Tibial artery (tissue), 4 donors: ENCODE measurements around the gene PTPRN.

ENCODE experiments used
- DNase-seq, 2 donors: peaks; one replicate each; pipeline ENCODE4 v3.0.0-alpha.2; 2019
- H3K27ac ChIP-seq, 2 donors: fragments of 200-600 bp; sonication (generic) in 1 of 2; 1 replicate in 1 of 2; 2 replicates in 1 of 2; pipeline ENCODE4 v1.5.1; 2018 to 2019; ENCODE audit warnings: mild to moderate bottlenecking in 1 of 2
- H3K27me3 ChIP-seq, 2 donors: fragments of 200-600 bp; sonication (generic) in 1 of 2; one replicate each; pipeline versions ENCODE4 v1.5.1 to v1.6.0; 2016 to 2019
- H3K36me3 ChIP-seq, 3 donors: fragments of 200-600 bp; sonication (generic) in 2 of 3; one replicate each; pipeline ENCODE4 v1.5.1; 2016 to 2019; ENCODE audit warnings: mild to moderate bottlenecking in 2 of 3
- H3K4me1 ChIP-seq, 4 donors: fragments of 200-600 bp; sonication (generic) in 2 of 4; 1 replicate in 3 of 4; 2 replicates in 1 of 4; pipeline ENCODE4 v1.5.1; 2016 to 2019
- H3K4me3 ChIP-seq, 2 donors: fragments of 200-600 bp; sonication (generic) in 1 of 2; 1 replicate in 1 of 2; 2 replicates in 1 of 2; pipeline ENCODE4 v1.5.1; 2018 to 2019; ENCODE audit warnings: mild to moderate bottlenecking in 2 of 2
- H3K9me3 ChIP-seq, 3 donors: fragments of 200-600 bp; sonication (generic) in 1 of 3; one replicate each; pipeline ENCODE4 v1.5.1; 2016 to 2019
- CTCF ChIP-seq, 2 experiments: fragments of 200-600 bp in 1 of 2; fragments of 450-650 bp in 1 of 2; IDR thresholded peaks; one replicate each; pipeline ENCODE4 v1.5.1; 2017 to 2019; ENCODE audit warnings: antibody characterized with exemption in 2 of 2, mild to moderate bottlenecking in 1 of 2, moderate library complexity in 1 of 2
- intact Hi-C: fragments of 100-400 bp; cut with DNase I; formaldehyde crosslinking; loops from one replicate; pipeline ENCODE4 v1.15.0; 2023; ENCODE audit warnings: low total_unique reads

The PTPRN gene

DNA sequence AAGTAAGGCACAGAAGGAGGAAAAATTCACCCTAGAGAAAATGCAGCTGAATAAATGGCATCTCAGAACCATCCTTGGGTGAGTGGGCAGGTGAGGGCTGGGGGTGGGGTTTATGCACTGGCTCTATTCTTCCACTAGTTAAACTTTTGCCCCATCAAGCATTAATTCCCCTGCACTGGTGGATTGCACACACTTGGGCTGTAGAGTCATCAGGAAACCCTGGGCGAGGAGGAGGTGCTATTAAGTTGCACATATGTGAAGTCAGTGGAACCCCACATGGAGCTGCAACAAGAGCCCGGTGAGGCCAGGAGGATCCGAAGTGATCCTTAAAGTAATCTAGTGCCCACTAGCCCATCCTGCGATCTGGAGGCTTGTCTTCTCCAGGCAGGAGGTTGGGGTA, 36.8 kb downstream of the PTPRN start:
- H3K27me3 ChIP-seq: no peaks in the 10 kb centered on the region
- H3K27ac ChIP-seq: no peak overlapping the region
- H3K4me1 ChIP-seq: peaks cover 0 to 20% (median 8%) of the 10 kb centered on the region in 4 donors
- H3K4me3 ChIP-seq: no peak overlapping the region
- no peak for TF ChIP-seq CTCF (IDR thresholded peaks at IDR 0.05)
- no peaks in the 10 kb centered on the region for H3K9me3 ChIP-seq
- no peak for DNase-seq
- no peaks in the 10 kb centered on the region for H3K36me3 ChIP-seq
- intact Hi-C loops: no loop called here

GRCh38 chr2:219271021-219271420, 38.2 kb downstream of the PTPRN start:
- intact Hi-C loops: no loop called here
- no peak overlapping the region for H3K27ac ChIP-seq
- H3K4me3 ChIP-seq: no peak overlapping the region
- no peak for DNase-seq
- H3K36me3 ChIP-seq: no peaks in the 10 kb centered on the region
- no peaks in the 10 kb centered on the region for H3K9me3 ChIP-seq
- no peaks in the 10 kb centered on the region for H3K27me3 ChIP-seq
- TF ChIP-seq CTCF (IDR thresholded peaks at IDR 0.05): no peak
- H3K4me1 ChIP-seq: peaks cover 0 to 20% (median 8%) of the 10 kb centered on the region in 4 donors

GRCh38 chr2:219270055-219270372, 39.2 kb downstream of the PTPRN start:
- H3K4me3 ChIP-seq: no peak overlapping the region
- H3K27me3 ChIP-seq: no peaks in the 10 kb centered on the region
- peaks cover 0 to 14% (median 8%) of the 10 kb centered on the region in 4 donors for H3K4me1 ChIP-seq
- H3K36me3 ChIP-seq: no peaks in the 10 kb centered on the region
- no peak for TF ChIP-seq CTCF (IDR thresholded peaks at IDR 0.05)
- H3K9me3 ChIP-seq: no peaks in the 10 kb centered on the region
- intact Hi-C loops: no loop called here
- no peak for DNase-seq
- H3K27ac ChIP-seq: no peak overlapping the region

DNA sequence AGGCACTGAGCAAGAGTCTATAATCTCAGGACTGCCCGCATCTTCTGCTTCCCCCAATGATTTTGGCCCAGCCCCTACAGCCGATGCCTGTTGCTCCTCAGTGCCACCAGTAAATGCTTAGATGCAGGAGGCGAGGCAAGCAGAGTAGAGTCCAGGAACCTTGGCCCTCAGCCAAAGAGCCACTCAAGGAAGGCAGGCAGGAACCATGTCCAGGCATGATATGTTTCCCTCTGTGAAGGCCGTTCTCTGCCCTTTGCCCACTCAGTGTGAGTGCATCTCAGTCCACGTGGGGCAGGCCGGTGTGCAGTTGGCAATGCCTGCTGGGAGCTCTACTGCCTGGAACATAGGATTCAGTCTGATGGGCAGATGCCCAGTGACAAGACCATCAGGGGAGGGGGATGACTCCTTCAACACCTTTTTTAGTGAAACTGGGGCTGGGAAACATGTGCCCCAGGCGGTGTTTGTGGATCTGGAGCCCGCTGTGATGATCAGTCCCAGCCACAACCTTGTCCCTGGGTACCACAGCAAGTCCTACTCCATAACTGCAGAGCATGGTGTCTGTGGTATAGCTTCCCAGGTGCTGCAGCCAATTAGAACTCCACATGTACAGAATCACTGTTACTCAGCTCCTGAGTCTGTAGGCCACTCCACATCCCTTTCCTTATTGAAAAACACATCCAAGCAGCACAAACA, 39.7 kb downstream of the PTPRN start:
- no peaks in the 10 kb centered on the region for H3K27me3 ChIP-seq
- peaks cover 0 to 9% (median 6%) of the 10 kb centered on the region in 4 donors for H3K4me1 ChIP-seq
- no peaks in the 10 kb centered on the region for H3K36me3 ChIP-seq
- intact Hi-C loops: no loop called here
- TF ChIP-seq CTCF (IDR thresholded peaks at IDR 0.05): no peak
- H3K9me3 ChIP-seq: no peaks in the 10 kb centered on the region
- H3K4me3 ChIP-seq: no peak overlapping the region
- H3K27ac ChIP-seq: no peak overlapping the region
- no peak for DNase-seq

GRCh38 chr2:219268294-219268693, 40.9 kb downstream of the PTPRN start:
- intact Hi-C loops: no loop called here
- no peak for DNase-seq
- H3K36me3 ChIP-seq: no peaks in the 10 kb centered on the region
- no peak overlapping the region for H3K4me3 ChIP-seq
- H3K27ac ChIP-seq: no peak overlapping the region
- no peak for TF ChIP-seq CTCF (IDR thresholded peaks at IDR 0.05)
- H3K4me1 ChIP-seq: no peaks in the 10 kb centered on the region
- no peaks in the 10 kb centered on the region for H3K9me3 ChIP-seq
- H3K27me3 ChIP-seq: no peaks in the 10 kb centered on the region

DNA sequence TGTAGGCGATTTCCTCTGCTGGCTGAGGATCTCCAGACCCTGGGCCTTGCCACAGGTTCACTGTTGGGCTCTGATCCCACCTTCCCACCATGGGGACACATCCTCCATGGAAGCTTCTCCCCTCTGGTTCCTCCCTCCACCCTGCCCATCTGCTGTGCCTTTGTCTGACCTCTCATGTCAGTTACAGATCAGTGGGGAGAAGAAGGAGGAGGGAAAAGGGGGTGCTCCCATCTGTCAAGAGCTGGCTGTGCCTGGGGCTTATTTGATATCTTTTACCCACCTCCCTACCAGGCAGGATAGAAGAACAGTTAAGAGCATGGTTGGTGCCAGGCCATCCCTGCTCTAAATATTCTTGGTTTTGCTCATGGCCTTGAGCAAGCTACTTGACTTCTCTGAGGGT, 42.3 kb downstream of the PTPRN start:
- Histone ChIP-seq H3K27me3 (no peaks in the 10 kb centered on the region), H3K4me1 (no peaks in the 10 kb centered on the region), H3K4me3 (no peak overlapping the region), H3K27ac (no peak overlapping the region), H3K36me3 (no peaks in the 10 kb centered on the region), H3K9me3 (no peaks in the 10 kb centered on the region)
- DNase-seq: no peak
- no peak for TF ChIP-seq CTCF (IDR thresholded peaks at IDR 0.05)
- intact Hi-C loops: no loop called here
